Gastroesophageal sphincter (tissue), 3 donors: Measurements from ENCODE around the gene GATA1.

Experiments
- CTCF ChIP-seq, 4 experiments: fragments of 200-600 bp in 2 of 4; fragments of 450-650 bp in 2 of 4; sonication (generic) in 1 of 4; IDR thresholded peaks; one replicate each; pipeline ENCODE4 v1.5.1; 2017 to 2019; ENCODE audit warnings: antibody characterized with exemption in 4 of 4, mild to moderate bottlenecking in 2 of 4, moderate library complexity in 2 of 4
- EP300 ChIP-seq: sonication (generic); formaldehyde crosslinking; IDR thresholded peaks from one replicate; pipeline ENCODE4 v1.6.1; 2017; ENCODE audit warnings: antibody characterized with exemption, mild to moderate bottlenecking
- POLR2A ChIP-seq, 2 donors: fragments of 450-650 bp; IDR thresholded peaks; one replicate each; pipeline ENCODE4 v1.6.1; 2017; ENCODE audit warnings: antibody characterized with exemption in 2 of 2, mild to moderate bottlenecking in 2 of 2, moderate library complexity in 1 of 2

GRCh38 chrX:48816014-48816810 is 29.8 kb downstream of the GATA1 start:
- TF ChIP-seq EP300: no peak
- TF ChIP-seq CTCF (IDR thresholded peaks at IDR 0.05): no peak
- no peak for TF ChIP-seq POLR2A (IDR thresholded peaks at IDR 0.05)
